WTC11 (cell line): ENCODE measurements around the gene UQCR11. TPM values are rescaled to one million over a fixed set of nuclear protein-coding genes. Genes with fewer than 3 reads are reported as not detected.

Experiments used
- ATAC-seq: fragments of 200-7000 bp; cut with Tn5 transposase; 2 replicates; pipeline ENCODE4 v1.10.0; 2021; ENCODE audit warnings: mild to moderate bottlenecking, moderate library complexity
- CTCF ChIA-PET: fragments of 300-600 bp; sonication (Branson Sonifier 250); formaldehyde crosslinking; loops from one replicate; lab custom pipeline; 2021; ENCODE audit warnings: antibody characterized with exemption; lab: Charles Lee
- POLR2A ChIA-PET: fragments of 350-600 bp; sonication (Branson Sonifier 250); formaldehyde crosslinking; loops from one replicate; lab custom pipeline; 2021; ENCODE audit warnings: antibody characterized with exemption; lab: Charles Lee
- DNase-seq: peaks from one replicate; pipeline ENCODE4 v3.0.0; 2021; ENCODE audit warnings: low spot score
- H3K27ac Mint-ChIP-seq: 2 replicates; pipeline ENCODE4 v1.8.0; 2021; ENCODE audit warnings: mixed read lengths
- H3K27me3 Mint-ChIP-seq: 2 replicates; pipeline ENCODE4 v1.8.0; 2021; ENCODE audit warnings: low read depth, mild to moderate bottlenecking, moderate library complexity, mixed read lengths
- H3K36me3 Mint-ChIP-seq: 2 replicates; pipeline ENCODE4 v1.8.0; 2021; ENCODE audit warnings: mixed read lengths
- H3K4me1 Mint-ChIP-seq: 2 replicates; pipeline ENCODE4 v1.8.0; 2022; ENCODE audit warnings: mixed read lengths
- H3K4me3 Mint-ChIP-seq: 2 replicates; pipeline ENCODE4 v1.8.0; 2021; ENCODE audit warnings: mild to moderate bottlenecking, moderate library complexity, mixed read lengths
- H3K9me3 Mint-ChIP-seq: 2 replicates; pipeline ENCODE4 v1.8.0; 2021; ENCODE audit warnings: mixed read lengths
- CREB1 ChIP-seq: sonication (generic); formaldehyde crosslinking; IDR thresholded peaks from 2 replicates; pipeline ENCODE4 v1.8.0; 2023; ENCODE audit warnings: mild to moderate bottlenecking, missing genetic modification reagents
- GRHL2 ChIP-seq: fragments of 250-450 bp; sonication (Bioruptor Pico); IDR thresholded peaks from 2 replicates; pipeline ENCODE4 v1.8.0; 2022; ENCODE audit warnings: mild to moderate bottlenecking, moderate library complexity; ENCODE audit not compliant: insufficient replicate concordance, severe bottlenecking
- MXD4 ChIP-seq: fragments of 250-450 bp; sonication (Bioruptor Pico); IDR thresholded peaks from 2 replicates; pipeline ENCODE4 v1.8.0; 2021; ENCODE audit warnings: mild to moderate bottlenecking, moderate library complexity, borderline replicate concordance
- NR1H2 ChIP-seq: sonication (generic); formaldehyde crosslinking; IDR thresholded peaks from 2 replicates; pipeline ENCODE4 v1.9.0; 2021; ENCODE audit warnings: mild to moderate bottlenecking, moderate library complexity, missing genetic modification reagents
- ZNF232 ChIP-seq: sonication (generic); formaldehyde crosslinking; IDR thresholded peaks from 2 replicates; pipeline ENCODE4 v1.8.0; 2022; ENCODE audit warnings: mild to moderate bottlenecking, missing genetic modification reagents
- ZNF416 ChIP-seq: fragments of 250-450 bp; sonication (Bioruptor Pico); IDR thresholded peaks from 2 replicates; pipeline ENCODE4 v1.9.0; 2021; ENCODE audit warnings: mild to moderate bottlenecking, inconsistent platforms
- total RNA-seq: library from RNA; stranded (reverse); gene quantifications from 3 replicates; pipeline ENCODE4 v1.2.3, GENCODE V29; 2021
- TF ChIP-seq, protein P1 (sequence below): sonication (generic); formaldehyde crosslinking; IDR thresholded peaks from 2 replicates; pipeline ENCODE4 v1.8.1; 2022; ENCODE audit warnings: missing genetic modification reagents, borderline replicate concordance
- TF ChIP-seq, protein P2 (sequence below): fragments of 250-450 bp; sonication (Bioruptor Pico); IDR thresholded peaks from 2 replicates; pipeline ENCODE4 v1.8.0; 2021; ENCODE audit warnings: mild to moderate bottlenecking
- TF ChIP-seq, protein P3 (sequence below): sonication (generic); formaldehyde crosslinking; IDR thresholded peaks from 2 replicates; pipeline ENCODE4 v1.8.1; 2022; ENCODE audit warnings: low read depth, mild to moderate bottlenecking, moderate library complexity, missing genetic modification reagents, borderline replicate concordance
- TF ChIP-seq, protein P4 (sequence below): sonication (generic); formaldehyde crosslinking; IDR thresholded peaks from 2 replicates; pipeline ENCODE4 v1.8.1; 2023; ENCODE audit warnings: mild to moderate bottlenecking, moderate library complexity, missing genetic modification reagents
- TF ChIP-seq, protein P5 (sequence below): sonication (generic); formaldehyde crosslinking; IDR thresholded peaks from 2 replicates; pipeline ENCODE4 v1.8.1; 2023; ENCODE audit warnings: mild to moderate bottlenecking, missing genetic modification reagents, borderline replicate concordance

Gene UQCR11
- total RNA-seq, 1 experiment from 2014 or later: 198 TPM

DNA sequence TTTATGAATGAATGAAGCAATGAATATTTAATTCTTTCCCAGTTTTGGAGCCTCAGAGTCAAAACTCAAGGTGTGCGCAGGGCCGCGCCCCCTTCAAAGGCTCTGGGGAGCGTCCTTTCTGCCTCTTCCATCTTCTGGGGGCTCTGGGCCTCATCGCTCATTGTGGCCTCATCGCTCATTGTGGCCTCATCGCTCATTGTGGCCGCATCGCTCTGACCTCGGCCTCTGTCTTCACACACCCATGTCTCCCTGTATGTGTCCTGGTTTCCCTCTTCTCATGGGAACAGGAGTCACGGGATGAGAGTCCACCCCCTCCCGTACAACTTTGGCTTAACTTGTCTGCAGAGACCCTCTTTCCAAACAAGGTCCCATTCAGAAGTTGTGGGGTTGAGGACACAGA lies 33.9 kb downstream of the UQCR11 start (continued):
- TF ChIP-seq, protein P1, sequence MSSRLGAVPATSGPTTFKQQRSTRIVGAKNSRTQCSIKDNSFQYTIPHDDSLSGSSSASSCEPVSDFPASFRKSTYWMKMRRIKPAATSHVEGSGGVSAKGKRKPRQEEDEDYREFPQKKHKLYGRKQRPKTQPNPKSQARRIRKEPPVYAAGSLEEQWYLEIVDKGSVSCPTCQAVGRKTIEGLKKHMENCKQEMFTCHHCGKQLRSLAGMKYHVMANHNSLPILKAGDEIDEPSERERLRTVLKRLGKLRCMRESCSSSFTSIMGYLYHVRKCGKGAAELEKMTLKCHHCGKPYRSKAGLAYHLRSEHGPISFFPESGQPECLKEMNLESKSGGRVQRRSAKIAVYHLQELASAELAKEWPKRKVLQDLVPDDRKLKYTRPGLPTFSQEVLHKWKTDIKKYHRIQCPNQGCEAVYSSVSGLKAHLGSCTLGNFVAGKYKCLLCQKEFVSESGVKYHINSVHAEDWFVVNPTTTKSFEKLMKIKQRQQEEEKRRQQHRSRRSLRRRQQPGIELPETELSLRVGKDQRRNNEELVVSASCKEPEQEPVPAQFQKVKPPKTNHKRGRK: no peak
- TF ChIP-seq, protein P2, sequence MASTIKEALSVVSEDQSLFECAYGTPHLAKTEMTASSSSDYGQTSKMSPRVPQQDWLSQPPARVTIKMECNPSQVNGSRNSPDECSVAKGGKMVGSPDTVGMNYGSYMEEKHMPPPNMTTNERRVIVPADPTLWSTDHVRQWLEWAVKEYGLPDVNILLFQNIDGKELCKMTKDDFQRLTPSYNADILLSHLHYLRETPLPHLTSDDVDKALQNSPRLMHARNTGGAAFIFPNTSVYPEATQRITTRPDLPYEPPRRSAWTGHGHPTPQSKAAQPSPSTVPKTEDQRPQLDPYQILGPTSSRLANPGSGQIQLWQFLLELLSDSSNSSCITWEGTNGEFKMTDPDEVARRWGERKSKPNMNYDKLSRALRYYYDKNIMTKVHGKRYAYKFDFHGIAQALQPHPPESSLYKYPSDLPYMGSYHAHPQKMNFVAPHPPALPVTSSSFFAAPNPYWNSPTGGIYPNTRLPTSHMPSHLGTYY: no peak
- TF ChIP-seq NR1H2 (CRISPR knock-in tag): no peak

DNA sequence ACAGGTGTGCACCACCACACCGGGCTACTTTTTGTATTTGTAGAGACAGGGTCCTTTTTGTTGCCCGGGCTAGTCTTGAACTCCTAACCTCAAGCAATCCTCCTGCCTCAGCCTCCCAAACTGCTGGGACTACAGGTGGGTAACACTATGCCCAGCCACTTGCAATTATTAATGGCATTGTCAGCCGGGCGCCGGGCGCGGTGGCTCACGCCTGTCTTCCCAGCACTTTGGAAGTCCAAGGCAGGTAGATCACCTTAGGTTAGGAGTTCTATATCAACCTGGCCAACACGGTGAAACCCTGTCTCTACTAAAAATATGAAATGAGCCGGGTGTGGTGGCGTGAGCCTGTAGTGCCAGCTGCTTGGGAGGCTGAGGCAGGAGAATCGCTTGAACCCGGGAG lies 34.4 kb downstream of the UQCR11 start:
- no peaks in the 10 kb centered on the region for H3K36me3 Mint-ChIP-seq
- H3K9me3 Mint-ChIP-seq: 0 out of 2 replicates have a peak, but pooled peaks cover 3% of the 10 kb centered on the region
- no peak for ATAC-seq
- CTCF ChIA-PET: interaction anchor here (1.0 kb wide), 1 partner anchor 24 kb away, joined by 3 read pairs; no protein-coding TSS in a partner anchor
- DNase-seq: no peak
- no peak for TF ChIP-seq CREB1 (CRISPR knock-in tag)
- TF ChIP-seq ZNF232 (CRISPR knock-in tag): no peak
- TF ChIP-seq, protein P2: no peak
- TF ChIP-seq, protein P3, sequence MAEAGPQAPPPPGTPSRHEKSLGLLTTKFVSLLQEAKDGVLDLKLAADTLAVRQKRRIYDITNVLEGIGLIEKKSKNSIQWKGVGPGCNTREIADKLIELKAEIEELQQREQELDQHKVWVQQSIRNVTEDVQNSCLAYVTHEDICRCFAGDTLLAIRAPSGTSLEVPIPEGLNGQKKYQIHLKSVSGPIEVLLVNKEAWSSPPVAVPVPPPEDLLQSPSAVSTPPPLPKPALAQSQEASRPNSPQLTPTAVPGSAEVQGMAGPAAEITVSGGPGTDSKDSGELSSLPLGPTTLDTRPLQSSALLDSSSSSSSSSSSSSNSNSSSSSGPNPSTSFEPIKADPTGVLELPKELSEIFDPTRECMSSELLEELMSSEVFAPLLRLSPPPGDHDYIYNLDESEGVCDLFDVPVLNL (CRISPR knock-in tag): no peak
- H3K27me3 Mint-ChIP-seq: peaks cover 38% of the 10 kb centered on the region
- H3K4me1 Mint-ChIP-seq: peaks cover 6% of the 10 kb centered on the region
- POLR2A ChIA-PET: no interaction called here
- no peak overlapping the region for H3K27ac Mint-ChIP-seq
- no peak overlapping the region for H3K4me3 Mint-ChIP-seq

DNA sequence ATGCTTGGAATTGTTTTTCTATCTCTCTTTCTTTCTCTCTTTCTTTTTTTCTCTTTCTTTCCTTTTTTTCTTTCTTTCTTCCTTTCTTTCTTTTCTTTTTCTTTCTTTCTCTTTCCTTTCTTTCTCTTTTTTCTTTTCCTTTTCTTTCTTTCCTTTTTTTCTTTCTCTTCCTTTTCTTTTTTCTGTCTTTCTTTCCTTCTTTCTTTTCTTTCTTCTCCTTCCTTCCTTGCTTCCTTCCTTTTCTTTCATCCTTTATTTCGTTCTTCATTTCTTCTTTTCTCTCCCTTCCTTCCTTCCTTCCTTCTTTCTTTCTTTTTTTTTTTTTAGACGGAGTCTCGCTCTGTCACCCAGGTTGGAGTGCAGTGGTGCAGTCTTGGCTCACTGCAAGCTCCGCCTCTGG lies 35.3 kb downstream of the UQCR11 start:
- TF ChIP-seq, protein P1: 0 out of 2 replicates have a peak, but pooled peaks have one; percentile 89
- TF ChIP-seq ZNF416 (CRISPR knock-in tag): no peak
- TF ChIP-seq, protein P3 (CRISPR knock-in tag): no peak
- H3K4me1 Mint-ChIP-seq: peaks cover 6% of the 10 kb centered on the region
- ATAC-seq: no peak
- ChIA-PET POLR2A (interaction anchor here (0.7 kb wide), 1 partner anchor 268 kb away, joined by 3 read pairs; no protein-coding TSS in a partner anchor), CTCF (interaction anchor here (1.0 kb wide), 1 partner anchor 23 kb away, joined by 3 read pairs; no protein-coding TSS in a partner anchor)
- H3K27me3 Mint-ChIP-seq: peaks cover 38% of the 10 kb centered on the region
- H3K9me3 Mint-ChIP-seq: 0 out of 2 replicates have a peak, but pooled peaks cover 3% of the 10 kb centered on the region
- H3K4me3 Mint-ChIP-seq: peak overlapping the region; percentile 26
- H3K27ac Mint-ChIP-seq: no peak overlapping the region
- no peak for DNase-seq
- H3K36me3 Mint-ChIP-seq: no peaks in the 10 kb centered on the region

DNA sequence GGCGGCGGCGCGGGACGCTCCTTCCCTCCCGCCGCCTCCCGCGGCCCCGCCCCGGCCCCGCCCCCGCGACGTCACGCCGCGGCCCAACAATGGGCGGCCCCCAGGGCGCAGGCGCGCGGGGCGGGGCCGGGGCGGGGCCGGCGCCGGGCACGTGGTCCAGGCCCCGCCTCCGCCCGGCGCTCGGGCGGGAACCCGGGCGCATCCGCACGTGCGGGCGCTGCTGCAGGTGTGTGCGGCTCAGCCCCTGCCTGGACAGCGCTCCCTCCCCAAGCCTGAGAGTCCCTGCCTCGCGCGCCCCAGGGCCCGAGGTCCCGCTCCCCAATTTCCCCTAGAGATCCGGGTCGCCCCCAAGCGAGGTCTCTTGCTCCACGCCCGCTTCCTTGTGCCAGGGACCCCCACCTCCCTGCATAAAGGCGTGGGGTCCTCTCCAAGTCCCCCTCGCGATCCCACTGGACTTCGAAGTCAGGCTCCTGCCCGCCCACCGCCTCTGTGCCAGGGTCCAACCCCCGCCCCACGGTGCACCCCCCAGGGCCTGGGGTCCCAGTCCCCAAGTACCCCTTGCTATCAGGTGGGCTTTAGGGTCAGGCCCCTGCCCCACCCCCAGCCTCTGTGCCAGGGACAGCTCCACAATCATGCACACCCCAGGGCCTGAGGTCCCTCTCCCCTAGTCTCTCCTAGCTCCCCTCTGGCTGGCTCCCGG lies 36.8 kb downstream of the UQCR11 start, which contains the start of gene MEX3D:
TSS of gene MEX3D (minus strand) at position 6 of the 700 bp plus-strand sequence. CDS start 267 bp downstream, outside the sequence.
- no peak within 1 kb of the TSS for H3K27ac Mint-ChIP-seq
- CTCF ChIA-PET: no interaction called here
- H3K9me3 Mint-ChIP-seq: 0 out of 2 replicates have a peak, but pooled peaks cover 3% of the 10 kb centered on the region
- TF ChIP-seq MXD4 (CRISPR knock-in tag): no peak
- TF ChIP-seq GRHL2 (CRISPR knock-in tag): no peak
- TF ChIP-seq, protein P4, sequence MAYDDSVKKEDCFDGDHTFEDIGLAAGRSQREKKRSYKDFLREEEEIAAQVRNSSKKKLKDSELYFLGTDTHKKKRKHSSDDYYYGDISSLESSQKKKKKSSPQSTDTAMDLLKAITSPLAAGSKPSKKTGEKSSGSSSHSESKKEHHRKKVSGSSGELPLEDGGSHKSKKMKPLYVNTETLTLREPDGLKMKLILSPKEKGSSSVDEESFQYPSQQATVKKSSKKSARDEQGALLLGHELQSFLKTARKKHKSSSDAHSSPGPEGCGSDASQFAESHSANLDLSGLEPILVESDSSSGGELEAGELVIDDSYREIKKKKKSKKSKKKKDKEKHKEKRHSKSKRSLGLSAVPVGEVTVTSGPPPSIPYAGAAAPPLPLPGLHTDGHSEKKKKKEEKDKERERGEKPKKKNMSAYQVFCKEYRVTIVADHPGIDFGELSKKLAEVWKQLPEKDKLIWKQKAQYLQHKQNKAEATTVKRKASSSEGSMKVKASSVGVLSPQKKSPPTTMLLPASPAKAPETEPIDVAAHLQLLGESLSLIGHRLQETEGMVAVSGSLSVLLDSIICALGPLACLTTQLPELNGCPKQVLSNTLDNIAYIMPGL: 0 out of 2 replicates have a peak, but pooled peaks have one; percentile 50
- TF ChIP-seq, protein P5, sequence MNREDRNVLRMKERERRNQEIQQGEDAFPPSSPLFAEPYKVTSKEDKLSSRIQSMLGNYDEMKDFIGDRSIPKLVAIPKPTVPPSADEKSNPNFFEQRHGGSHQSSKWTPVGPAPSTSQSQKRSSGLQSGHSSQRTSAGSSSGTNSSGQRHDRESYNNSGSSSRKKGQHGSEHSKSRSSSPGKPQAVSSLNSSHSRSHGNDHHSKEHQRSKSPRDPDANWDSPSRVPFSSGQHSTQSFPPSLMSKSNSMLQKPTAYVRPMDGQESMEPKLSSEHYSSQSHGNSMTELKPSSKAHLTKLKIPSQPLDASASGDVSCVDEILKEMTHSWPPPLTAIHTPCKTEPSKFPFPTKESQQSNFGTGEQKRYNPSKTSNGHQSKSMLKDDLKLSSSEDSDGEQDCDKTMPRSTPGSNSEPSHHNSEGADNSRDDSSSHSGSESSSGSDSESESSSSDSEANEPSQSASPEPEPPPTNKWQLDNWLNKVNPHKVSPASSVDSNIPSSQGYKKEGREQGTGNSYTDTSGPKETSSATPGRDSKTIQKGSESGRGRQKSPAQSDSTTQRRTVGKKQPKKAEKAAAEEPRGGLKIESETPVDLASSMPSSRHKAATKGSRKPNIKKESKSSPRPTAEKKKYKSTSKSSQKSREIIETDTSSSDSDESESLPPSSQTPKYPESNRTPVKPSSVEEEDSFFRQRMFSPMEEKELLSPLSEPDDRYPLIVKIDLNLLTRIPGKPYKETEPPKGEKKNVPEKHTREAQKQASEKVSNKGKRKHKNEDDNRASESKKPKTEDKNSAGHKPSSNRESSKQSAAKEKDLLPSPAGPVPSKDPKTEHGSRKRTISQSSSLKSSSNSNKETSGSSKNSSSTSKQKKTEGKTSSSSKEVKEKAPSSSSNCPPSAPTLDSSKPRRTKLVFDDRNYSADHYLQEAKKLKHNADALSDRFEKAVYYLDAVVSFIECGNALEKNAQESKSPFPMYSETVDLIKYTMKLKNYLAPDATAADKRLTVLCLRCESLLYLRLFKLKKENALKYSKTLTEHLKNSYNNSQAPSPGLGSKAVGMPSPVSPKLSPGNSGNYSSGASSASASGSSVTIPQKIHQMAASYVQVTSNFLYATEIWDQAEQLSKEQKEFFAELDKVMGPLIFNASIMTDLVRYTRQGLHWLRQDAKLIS (CRISPR knock-in tag): no peak

More for the DNA sequence above, 36.8 kb downstream of the UQCR11 start, which contains the start of gene MEX3D:
- DNase-seq: peak; percentile 67
- Mint-ChIP-seq H3K4me1 (peaks cover 6% of the 10 kb centered on the region), H3K27me3 (peaks cover 38% of the 10 kb centered on the region), H3K36me3 (peaks cover 2% of the 10 kb centered on the region; the same call in 1 of the 2 replicates), H3K4me3 (peak within 1 kb of the TSS; percentile 59)
- POLR2A ChIA-PET: no interaction called here
- peak; percentile 53 for ATAC-seq
